NCI-H510A (cell line): ENCODE measurements around the gene OBI1.
"Not testable (repeated sequence)": the region's sequence is repeated elsewhere in the genome, so short reads cannot be mapped to it uniquely, and the experiment has no call there.

Experiments
- DNase-seq: peaks from one replicate; lab custom pipeline; 2025; lab: John Stamatoyannopoulos, UW

OBI1 gene

DNA sequence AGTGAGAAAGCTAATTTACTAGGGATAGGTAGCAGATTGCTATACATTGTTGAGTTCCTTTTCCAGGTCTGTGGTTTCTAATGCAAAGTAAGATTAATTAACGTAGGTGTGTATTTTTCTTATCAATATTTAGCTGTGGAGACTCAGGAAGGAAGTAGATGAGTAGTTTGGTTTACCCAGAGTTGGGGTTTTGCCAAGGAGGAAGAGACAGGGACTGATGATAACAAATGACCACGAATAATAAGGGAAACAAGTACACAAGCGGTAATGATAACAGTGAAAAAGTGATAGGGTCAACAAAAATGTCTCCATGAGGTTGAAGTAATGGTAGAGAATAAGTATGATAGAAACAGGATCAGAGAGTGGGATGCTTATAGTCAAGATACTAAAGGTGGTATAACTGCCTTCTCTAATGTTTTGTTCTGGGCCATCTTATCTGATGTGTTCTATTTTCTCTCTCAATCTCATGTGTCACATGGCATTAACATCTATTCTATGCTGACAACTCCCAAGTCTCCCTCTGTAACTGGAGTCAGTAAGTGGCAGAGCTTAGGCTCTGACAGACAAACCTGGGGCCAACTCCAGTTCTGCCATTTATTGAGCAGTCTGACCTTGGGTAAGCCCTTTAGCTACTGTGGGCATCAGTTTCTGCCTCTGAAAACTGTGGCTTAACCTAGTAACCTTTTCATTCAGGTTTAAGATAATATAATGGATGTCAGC is 8.8 kb downstream of the OBI1 start:
- DNase-seq, result no peak

DNA sequence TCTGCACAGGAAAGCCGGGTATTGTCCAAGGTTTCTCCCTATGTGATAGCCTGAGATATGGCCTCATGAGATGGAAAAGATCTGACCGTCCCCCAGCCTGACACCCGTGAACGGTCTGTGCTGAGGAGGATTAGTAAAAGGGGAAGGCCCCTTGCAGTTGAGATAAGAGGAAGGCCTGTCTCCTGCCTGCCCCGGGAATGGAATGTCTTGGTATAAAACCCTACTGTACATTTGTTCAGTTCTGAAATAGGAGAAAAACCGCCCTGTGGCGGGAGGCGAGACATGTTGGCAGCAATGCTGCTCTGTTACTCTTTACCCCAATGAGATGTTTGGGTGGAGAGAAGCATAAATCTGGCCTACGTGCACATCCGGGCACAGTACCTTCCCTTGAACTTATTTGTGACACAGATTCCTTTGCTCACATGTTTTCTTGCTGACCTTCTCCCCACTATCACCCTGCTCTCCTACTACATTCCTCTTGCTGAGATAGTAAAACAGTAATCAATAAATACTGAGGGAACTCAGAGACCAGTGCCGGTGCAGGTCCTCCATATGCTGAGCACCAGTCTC is 11.8 kb downstream of the OBI1 start:
- DNase-seq, result not testable (repeated sequence)

DNA sequence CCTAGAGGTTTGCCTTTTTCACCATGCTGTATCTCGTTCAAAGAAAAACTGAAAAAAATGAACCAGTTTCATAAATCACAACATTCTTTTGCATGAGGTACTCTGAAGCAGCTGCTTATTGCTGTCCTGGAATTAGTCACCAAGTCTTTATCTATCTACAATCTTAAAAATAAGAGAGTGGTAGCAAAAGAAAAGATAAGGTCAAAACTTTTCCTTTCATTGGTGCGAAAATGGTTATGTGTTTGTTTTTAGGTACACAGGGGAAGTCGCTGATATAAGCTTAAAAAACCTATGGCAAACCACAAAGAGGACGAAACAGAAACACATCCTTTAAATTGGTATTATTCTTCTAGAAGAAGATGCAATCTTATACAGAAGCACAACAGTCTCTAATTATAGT is 20.7 kb downstream of the OBI1 start:
- DNase-seq, result no peak

GRCh38 chr13:78636495-78636894 is 22.5 kb downstream of the OBI1 start:
- no peak for DNase-seq

- no peak for DNase-seq
These were observed 26.0 kb downstream of the OBI1 start for GRCh38 chr13:78632996-78633395.

DNA sequence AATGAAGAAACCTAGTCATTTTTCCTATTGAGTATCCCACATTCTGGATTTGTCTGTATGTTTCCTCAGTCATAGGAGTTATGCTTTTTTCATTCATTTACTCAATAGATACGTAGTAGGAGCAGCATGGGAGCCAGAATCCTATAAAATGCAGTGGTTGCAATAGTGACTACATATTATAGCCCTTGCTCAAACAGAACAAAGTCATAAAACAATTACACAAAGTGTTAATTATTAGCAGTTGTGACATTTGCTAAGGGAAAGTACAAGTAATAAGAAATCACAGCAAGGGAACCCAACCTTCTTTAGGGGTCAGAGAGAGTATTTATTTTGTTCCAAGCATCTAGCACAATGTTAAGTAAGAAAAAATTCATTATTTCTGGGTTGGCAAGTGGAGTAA is 27.9 kb downstream of the OBI1 start:
- no peak for DNase-seq

- no peak for DNase-seq
These were observed 28.4 kb downstream of the OBI1 start for GRCh38 chr13:78630511-78630910.

DNA sequence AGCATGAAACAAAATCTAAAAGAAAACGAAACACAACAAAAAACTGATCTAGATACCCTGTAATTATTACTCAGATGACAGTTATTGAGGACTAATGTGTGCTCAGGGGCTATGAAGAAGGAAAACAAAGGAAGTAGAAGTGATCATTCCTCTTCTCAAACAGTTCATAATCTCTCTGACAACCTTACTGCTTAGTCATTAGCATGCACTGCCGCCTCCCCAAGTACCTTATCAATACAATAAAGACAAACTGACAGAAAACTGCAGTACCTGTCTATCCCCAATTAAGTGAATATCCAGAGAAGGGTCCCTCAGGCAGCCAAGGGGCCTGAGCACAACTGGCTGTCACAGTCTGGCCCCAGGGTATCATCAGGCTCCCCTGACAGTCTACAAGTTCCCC is 33.6 kb downstream of the OBI1 start:
- DNase-seq, result no peak

DNA sequence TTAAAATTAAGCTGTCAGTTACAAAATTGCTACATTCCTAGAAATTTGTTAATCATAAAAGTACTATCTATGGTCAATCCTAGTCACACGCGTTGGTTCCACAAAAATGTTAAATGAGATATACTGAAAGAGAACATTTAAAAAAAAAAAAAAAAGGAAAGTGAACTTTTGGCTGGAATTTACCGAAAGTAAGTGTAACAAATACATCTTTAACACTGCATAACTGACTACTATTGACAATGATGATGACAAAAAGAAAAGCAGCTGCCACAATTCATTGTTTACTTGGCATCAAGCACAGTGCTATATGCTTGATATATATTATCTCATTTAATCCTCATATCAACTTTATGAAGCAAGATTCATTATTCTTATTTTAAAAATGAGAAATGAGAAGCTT is 35.8 kb downstream of the OBI1 start:
- DNase-seq, result no peak

GRCh38 chr13:78620936-78621470 is 38.0 kb downstream of the OBI1 start:
- DNase-seq, result no peak

- DNase-seq, result no peak
These were observed 40.5 kb downstream of the OBI1 start for GRCh38 chr13:78618411-78618810.

DNA sequence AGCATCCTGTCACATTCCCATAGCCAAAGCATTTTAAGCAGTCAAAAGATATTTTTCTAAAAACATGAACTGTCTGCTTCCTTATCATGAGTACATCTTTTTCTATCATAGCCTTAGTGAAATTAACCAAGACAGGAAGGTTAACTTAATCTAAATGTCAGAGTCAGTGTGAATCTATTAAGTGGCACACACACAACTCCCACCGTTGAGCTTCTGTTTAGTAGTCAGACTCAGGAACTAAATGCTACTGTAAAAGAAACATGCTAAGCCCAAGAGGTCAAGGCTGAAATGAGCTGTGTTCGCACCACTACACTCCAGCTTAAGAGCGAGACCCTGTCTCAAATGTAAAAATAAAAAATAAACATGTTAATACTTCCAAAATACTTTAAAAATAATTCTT is 47.9 kb downstream of the OBI1 start:
- DNase-seq, result no peak

GRCh38 chr13:78610381-78610883 is 48.5 kb downstream of the OBI1 start:
- DNase-seq, result no peak

DNA sequence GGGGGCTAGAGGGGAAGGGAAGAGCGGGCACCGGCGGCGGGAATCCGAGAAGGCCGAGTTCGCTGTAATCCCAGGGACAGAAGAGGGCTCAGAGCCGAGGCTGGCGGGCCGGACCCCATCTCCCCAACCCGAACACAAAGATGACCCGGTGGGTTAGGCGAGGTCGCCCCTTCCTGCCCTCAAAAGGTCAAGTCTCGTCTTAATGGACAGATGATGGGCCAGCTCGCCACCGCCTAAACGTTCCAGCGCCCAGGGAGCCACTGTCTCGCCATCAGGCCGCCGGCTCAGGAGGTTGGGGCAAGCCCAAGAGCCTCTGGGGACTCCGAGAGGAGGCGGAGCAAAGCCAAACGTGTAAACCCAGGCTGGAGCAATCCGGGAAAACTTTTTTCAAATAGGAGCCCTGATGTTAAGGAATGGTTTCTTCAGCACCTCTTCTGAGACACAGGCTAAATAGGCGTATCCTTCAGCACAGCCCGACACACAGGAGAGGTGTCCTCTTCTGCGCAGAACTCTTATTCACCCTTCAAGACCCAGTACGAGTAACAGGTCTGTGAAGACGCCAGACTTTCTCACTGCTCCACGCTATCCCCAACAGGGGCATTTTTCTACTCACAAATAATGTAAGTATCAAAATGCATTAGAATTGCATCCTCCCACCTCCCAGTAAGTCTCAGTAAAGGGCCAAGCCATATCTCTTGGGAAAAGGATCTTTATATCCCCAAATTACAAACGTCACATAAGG is 49.3 kb downstream of the OBI1 start:
- DNase-seq, result no peak

- no peak for DNase-seq
These were observed 50.1 kb downstream of the OBI1 start for GRCh38 chr13:78608688-78609463.

GRCh38 chr13:78608252-78608687 is 50.7 kb downstream of the OBI1 start:
- DNase-seq, result no peak

DNA sequence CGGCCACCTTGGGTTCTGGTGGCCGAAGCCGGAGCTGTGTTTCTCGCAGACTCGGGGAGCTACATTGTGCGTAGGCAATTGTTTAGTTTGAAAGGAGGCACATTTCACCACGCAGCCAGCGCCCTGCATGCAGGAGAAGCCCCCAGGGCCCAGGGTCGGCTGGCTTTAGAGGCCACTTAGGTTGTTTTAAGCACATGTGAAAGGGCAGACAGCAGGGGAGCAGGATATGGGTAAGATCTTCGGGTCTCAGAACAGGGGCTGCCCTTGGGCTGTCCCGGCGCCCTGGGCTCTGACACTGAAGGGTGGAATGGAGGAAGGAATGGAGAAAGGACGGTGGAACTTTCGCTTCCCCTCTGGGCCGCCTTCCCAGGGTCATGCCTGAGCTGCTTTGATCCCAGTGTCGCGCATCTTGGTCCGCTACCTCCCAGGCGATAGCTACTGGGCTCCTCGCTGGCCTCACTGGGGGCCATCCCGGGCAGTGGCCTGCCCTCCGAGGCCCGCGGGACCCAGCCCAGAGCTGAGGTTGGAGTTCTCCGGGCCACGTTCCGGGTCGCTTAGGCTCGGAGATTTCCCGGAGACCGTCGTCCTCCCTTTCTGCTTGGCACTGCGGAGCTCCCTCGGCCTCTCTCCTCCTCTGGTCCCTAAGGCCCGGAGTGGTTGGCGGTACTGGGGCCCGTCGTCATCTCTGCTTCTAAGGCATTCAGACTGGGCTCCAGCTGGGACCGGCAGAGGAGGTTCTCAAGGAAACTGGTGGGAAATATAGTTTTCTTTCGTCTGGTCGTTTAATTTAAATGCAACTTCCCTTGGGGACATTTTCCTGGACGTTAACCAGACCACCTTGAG is 51.3 kb downstream of the OBI1 start:
- DNase-seq, result no peak

DNA sequence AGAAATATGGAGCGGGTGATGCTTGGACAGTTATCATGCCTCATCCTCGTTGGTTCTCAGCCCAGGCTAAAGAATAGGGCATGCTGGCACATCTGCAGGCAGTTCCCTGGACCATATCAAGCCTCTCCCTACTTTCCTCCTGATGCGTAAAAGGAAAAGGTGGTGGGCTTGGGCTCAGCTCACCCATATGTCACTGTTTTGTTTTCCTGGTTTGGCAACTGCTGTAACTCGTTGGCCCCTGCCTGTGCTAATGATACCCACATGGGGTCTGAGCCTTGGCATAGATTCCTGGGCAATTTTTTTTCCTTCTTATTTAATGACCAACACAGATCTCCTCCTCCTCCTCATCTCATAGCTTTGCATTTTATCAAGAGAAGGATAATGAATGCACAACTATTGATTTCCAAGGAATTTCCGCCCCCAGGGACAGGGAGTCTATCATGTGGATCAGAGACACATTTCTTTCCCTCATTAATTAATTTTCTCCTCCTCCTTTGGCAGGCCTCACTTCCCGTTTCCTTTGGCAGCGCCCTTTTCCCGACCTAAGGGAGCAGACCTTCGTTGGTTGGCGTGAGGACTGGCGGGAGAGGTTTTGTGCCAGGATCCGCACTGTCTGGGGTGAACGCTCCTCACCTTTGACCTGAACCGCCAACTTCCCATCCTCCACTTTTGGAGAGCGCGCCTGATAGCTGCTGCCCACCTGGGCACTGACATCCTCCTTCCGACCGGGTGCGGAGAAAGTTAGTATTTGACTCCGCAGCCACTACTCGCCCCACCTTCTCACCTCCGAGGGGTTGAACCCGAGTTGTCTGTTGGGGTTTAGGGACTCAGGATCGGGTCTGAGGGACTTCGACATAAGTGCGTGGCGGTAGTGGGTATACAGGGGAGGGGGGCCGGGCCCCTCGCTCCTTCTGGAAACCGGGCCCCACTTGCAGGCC is 52.2 kb downstream of the OBI1 start:
- DNase-seq, result no peak

GRCh38 chr13:78604782-78605611 is 54.0 kb downstream of the OBI1 start:
- no peak for DNase-seq
